NCI-H2107 (cell line): ENCODE results near the gene MORC4.
"Not testable (repeated sequence)": the region's sequence is repeated elsewhere in the genome, so short reads cannot be mapped to it uniquely, and the experiment has no call there.

Experiments used
- DNase-seq: peaks from one replicate; lab custom pipeline; 2025; lab: John Stamatoyannopoulos, UW

MORC4 gene

GRCh38 chrX:107000013-107000515 is at the start of gene MORC4:
Gene MORC4 (minus strand): TSS chrX:107000212. CDS start chrX:106999969, 243 bp downstream.
- DNase-seq, result peak; percentile 49

GRCh38 chrX:107047622-107048021 is 47.6 kb upstream of the MORC4 start:
- DNase-seq, result no peak

GRCh38 chrX:107029752-107030151 is 29.7 kb upstream of the MORC4 start:
- no peak for DNase-seq

GRCh38 chrX:107025545-107025944 is 25.5 kb upstream of the MORC4 start:
- DNase-seq, result no peak

- DNase-seq, result no peak
Measured at GRCh38 chrX:107014936-107015335, 14.9 kb upstream of the MORC4 start.

- DNase-seq, result no peak
Measured at GRCh38 chrX:107008034-107008433, 8.0 kb upstream of the MORC4 start.

GRCh38 chrX:106999002-106999975 is 723 bp downstream of the MORC4 start:
- peak; percentile 25 for DNase-seq

GRCh38 chrX:106997611-106998010 is 2.4 kb downstream of the MORC4 start:
- DNase-seq, result no peak

GRCh38 chrX:106995678-106996077 is 4.3 kb downstream of the MORC4 start:
- no peak for DNase-seq

GRCh38 chrX:106987488-106987887 is 12.5 kb downstream of the MORC4 start:
- no peak for DNase-seq

- DNase-seq, result no peak
Measured at GRCh38 chrX:106980952-106981626, 18.9 kb downstream of the MORC4 start.

GRCh38 chrX:106976416-106976815 is 23.6 kb downstream of the MORC4 start:
- DNase-seq, result no peak

GRCh38 chrX:106973433-106974149 is 26.4 kb downstream of the MORC4 start:
- no peak for DNase-seq

- no peak for DNase-seq
Measured at GRCh38 chrX:106972896-106973295, 27.1 kb downstream of the MORC4 start.

- DNase-seq, result not testable (repeated sequence)
Measured at GRCh38 chrX:106966547-106966946, 33.5 kb downstream of the MORC4 start.

GRCh38 chrX:106964290-106964689 is 35.7 kb downstream of the MORC4 start:
- no peak for DNase-seq

GRCh38 chrX:106963111-106963510 is 36.9 kb downstream of the MORC4 start:
- no peak for DNase-seq

GRCh38 chrX:106959901-106960300 is 40.1 kb downstream of the MORC4 start:
- no peak for DNase-seq

- DNase-seq, result no peak
Measured at GRCh38 chrX:106957856-106958255, 42.2 kb downstream of the MORC4 start.

- DNase-seq, result no peak
Measured at GRCh38 chrX:106955004-106955772, 44.8 kb downstream of the MORC4 start.

- no peak for DNase-seq
Measured at GRCh38 chrX:106954041-106954440, 46.0 kb downstream of the MORC4 start.
